HG03025 (cell line): ENCODE results near the gene SLC25A19.
"Not testable (repeated sequence)": the region's sequence is repeated elsewhere in the genome, so short reads cannot be mapped to it uniquely, and the experiment has no call there.

Experiments
- ATAC-seq: cut with Tn5 transposase; IDR thresholded peaks from one replicate; pipeline ENCODE4 v1.9.1; 2021; ENCODE audit warnings: mild to moderate bottlenecking, moderate library complexity; ENCODE audit not compliant: unreplicated experiment, low FRiP score

Gene SLC25A19

GRCh38 chr17:75307957-75308731, 18.9 kb upstream of the SLC25A19 start:
- ATAC-seq = no peak

DNA sequence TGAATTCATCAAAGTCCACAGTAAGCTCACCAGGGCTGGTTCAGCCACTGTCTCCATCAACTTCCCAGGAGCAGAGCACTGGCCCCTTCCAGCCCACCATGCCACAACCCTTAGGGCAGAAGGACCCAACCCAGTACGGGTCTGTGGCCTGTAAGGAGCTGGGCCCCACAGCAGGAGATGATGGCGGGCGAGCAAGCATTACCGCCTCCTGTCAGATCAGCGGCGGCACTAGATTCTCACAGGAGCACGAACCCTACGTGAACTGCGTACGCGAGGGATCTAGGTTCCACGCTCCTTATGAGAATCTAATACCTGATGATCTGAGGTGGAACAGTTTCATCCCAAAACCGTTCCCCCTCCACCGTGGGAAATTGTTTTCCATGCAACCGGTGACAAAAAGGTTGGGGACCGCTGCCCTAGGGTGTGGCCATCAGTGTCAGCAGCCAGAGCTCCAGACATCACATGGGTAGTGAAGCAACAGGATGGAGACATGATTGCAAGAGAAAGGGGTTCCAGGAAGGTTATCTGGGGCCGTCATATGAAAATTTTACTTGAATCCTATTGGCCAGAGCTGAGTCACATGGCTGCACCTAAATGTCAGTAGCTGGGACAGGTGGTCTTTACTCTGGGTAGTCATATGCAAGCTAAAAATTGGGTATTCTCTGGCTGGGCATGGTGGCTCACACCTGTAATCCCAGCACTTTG, 12.4 kb upstream of the SLC25A19 start:
- ATAC-seq = no peak

- ATAC-seq = no peak
These were observed 11.8 kb upstream of the SLC25A19 start for GRCh38 chr17:75301049-75301448.

- no peak for ATAC-seq
These were observed 11.0 kb upstream of the SLC25A19 start for GRCh38 chr17:75300280-75300679.

DNA sequence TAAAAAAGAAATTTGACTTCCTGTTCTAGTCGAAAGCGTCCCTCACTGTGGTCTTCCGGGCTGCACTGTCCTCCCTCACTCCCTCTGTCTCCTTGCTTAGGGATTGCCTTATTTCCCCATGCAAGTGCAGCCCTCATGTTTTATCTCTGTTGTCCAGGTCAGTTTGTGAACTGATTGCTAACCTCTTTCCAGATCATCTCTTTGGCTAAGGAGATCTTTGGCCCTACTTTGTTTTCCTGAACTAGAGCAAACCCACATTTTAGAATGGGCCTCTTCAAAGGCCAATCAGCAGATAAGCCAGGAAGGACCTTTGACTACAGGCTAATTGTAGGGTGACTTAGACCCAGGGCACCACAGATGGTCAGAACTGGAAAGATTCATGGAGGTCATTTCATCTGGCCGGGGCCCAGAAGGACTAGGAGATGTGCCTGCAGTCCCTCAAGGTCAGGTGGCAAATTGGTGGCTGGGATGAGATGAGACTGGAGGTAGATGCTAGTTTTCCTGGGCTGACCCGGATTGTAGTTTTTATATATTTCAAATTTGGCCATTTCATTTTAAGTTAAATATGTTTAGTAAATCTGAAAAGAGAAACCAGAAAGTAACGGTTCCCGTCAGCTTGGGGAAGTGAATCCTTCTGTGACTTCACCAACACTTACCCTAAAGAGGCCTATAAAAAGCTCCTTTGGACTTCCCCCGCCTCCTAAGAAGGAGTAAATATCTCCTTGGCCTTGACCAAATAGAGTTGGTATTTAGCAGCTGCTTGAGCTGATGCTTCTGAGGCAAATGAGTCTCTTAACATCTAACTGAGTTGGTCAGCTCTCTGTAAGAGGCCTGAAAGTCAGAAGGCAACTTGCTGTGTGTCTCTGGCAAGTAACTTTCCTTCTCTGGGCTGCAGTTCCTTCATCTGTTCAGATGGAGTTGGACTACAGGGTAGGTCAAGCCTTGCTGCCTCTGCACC, 6.2 kb upstream of the SLC25A19 start:
- ATAC-seq = peak; percentile 39

GRCh38 chr17:75292810-75293448, 3.7 kb upstream of the SLC25A19 start:
- ATAC-seq = not testable (repeated sequence)

DNA sequence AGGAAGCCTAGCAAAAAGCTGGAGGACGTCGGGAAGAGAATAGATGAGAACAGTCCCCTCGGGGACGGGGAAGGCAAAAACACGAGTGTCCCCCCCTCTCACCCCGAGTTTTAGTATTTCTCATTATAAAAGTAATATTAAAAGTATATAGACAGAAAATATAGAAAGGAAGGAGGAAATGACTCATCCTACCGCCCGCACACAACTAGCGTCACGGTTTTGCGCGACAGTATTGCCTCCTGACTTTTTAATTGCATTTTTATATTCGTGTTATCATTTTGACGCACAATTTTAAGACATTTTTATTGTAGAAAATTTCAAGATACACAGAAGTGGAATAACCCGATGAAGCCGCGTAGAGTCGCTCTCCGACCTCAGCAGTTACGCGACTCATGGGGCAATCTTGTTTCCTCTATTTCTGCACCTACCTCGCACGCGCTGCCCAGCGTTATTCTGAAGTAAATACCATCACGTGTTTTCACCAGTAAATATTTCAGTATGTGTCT, 652 bp upstream of the SLC25A19 start:
- ATAC-seq = no peak

- peak; percentile 23 for ATAC-seq
These were observed 491 bp downstream of the SLC25A19 start for GRCh38 chr17:75288770-75289114.

DNA sequence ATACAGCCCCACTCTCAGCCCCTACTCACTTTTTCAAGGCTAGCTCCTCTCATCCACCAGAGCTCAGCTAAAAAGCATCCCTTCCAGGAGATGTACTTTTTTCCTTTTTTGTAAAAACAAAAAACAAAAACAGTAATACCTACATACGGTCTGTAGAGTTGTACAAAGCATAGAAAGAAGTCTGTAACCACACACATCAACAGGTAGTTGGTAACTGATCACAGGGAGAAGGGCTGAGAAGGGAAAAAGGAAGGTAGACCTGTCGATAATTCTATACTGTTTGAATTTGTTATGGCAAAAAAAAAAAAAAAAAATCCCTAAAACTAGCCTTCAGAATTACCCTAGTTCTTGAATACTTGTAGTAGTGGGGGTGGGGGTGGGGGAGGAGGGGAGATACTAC, 874 bp downstream of the SLC25A19 start:
- no peak for ATAC-seq

- no peak for ATAC-seq
These were observed 2.0 kb downstream of the SLC25A19 start for GRCh38 chr17:75287221-75287620.

DNA sequence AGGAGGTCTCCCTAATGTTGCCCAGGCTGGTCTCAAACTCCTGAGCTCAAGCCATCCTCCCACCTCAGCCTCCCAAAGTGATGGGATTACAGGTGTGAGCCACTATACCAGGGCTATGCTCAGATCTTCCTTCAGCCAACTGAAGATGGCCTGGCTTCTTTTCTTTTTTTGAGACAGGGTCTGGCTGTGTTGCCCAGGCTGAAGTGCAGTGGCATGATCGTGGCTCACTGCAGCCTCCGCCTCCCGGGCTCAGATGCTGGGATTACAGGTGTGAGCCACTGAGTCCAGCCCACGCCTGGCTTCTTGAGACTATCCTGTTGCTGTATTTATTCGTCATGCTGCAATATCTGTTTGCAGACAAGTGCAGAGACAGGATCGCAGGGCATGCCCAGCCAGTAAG, 4.1 kb downstream of the SLC25A19 start:
- no peak for ATAC-seq

GRCh38 chr17:75280189-75280588, 9.0 kb downstream of the SLC25A19 start:
- ATAC-seq = not testable (repeated sequence)

DNA sequence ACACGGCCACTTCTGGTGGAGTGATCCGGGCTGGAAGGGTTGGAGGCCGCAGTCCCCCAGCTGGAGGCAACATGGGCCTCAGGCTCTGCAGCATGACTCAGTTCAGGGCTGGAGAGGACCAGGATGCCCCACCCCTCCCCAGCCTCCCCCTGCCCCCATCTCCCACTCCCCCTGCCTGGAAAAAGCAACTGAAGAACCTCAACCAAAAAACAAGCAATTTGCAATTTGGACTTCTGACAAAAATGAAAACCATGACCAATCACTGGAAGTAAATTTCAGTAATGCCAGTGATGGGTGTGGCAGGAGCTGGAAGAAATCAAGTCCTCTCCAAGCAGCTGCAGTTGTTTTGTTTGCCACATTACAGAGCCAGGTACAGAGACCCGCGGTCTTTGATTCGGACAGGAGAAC, 11.6 kb downstream of the SLC25A19 start:
- ATAC-seq = no peak

GRCh38 chr17:75273977-75274708, 15.1 kb downstream of the SLC25A19 start:
- no peak for ATAC-seq

- ATAC-seq = no peak
These were observed 16.4 kb downstream of the SLC25A19 start for GRCh38 chr17:75272848-75273184.

DNA sequence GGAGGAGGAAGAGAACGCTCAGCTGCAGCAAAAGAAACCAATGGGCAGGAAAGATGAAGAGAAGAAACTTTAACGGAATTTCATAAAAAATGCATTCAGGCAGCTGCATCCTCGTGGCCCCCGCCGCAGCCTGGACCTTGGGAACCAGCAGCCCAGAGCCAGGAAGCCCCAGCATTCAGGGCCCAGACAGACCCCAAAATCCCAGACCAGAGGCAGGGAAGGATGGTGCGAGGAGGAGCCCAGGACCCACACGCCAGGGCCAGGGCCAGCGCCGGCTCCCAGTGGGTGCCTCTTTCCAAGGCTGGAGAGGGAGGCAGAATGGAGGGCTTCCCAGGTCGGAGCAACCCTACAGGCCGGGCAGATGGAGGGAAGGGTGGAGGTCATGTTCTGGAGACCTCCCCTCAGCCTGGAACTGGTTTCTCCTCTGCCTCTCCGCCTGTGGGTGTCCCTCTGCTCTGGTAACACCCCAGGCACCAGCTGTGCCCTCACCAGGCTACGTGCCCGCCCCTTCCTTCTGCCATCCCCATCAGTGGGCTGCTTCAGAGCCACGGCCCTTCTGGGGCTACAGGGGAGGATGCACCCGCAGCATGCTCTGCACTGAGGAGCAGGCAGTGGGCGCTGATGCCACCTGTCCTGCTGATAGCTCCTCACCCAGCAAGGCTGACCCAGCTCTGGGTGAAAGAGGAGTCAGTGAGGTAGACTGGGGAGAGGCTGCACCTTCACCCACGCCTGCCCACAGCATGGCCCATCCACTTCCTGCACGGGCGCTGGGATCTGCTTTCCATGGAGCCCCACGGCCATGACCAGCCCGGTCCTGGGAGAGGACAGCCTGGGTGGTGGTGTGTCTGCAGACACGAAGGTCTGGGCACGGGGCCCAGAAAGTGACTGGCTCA, 17.0 kb downstream of the SLC25A19 start:
- ATAC-seq = no peak

GRCh38 chr17:75271233-75271954, 17.8 kb downstream of the SLC25A19 start:
- ATAC-seq = peak; percentile 47

- ATAC-seq = no peak
These were observed 18.3 kb downstream of the SLC25A19 start, which contains the start of gene MIF4GD for GRCh38 chr17:75270966-75271232. TSS of gene MIF4GD (minus strand) at chr17:75271231. CDS start at chr17:75270195, 1,036 bp downstream.
